ENCODE results near the gene CARD11. TPM values are rescaled to one million over a fixed set of nuclear protein-coding genes. Genes with fewer than 3 reads are reported as not detected.

CARD11 gene
- total and polyA plus RNA-seq, 2 experiments from 2014 or later, result 17.7 to 29.0 TPM

GRCh38 chr7:2981103-2981480 is 62.6 kb downstream of the CARD11 start:
- Mint-ChIP-seq H3K4me3 (no peak overlapping the region), H3K36me3 (ENCODE audit: low read depth) (no peaks in the 10 kb centered on the region; the same call in 2 of the 3 replicates), H3K27me3 (ENCODE audit: insufficient read depth, low read depth, poor library complexity) (peaks cover 15% of the 10 kb centered on the region), H3K4me1 (peaks cover 20% of the 10 kb centered on the region), H3K27ac (no peak overlapping the region), H3K9me3 (no peaks in the 10 kb centered on the region; the same call in 2 of the 3 replicates)
- Histone ChIP-seq H2AFZ (no peak overlapping the region), H3K79me2 (replicated peaks; ENCODE audit: insufficient read depth) (no peaks in the 10 kb centered on the region), H4K20me1 (replicated peaks; ENCODE audit: insufficient read depth) (no peaks in the 10 kb centered on the region; the same call in 1 of the 2 replicates), H3K27ac (ENCODE audit: low read depth) (no peak overlapping the region), H3K36me3 (ENCODE audit: insufficient read depth) (no peaks in the 10 kb centered on the region), H3K4me2 (no peak overlapping the region), H3K4me1 (ENCODE audit: insufficient read depth) (peaks cover 15% of the 10 kb centered on the region), H3K9me2 (ENCODE audit: insufficient read depth) (no peaks in the 10 kb centered on the region), H3F3A (replicated peaks; ENCODE audit: low read depth) (no peaks in the 10 kb centered on the region), H3K4me3 (no peak overlapping the region), H3K27me3 (ENCODE audit: insufficient read depth) (no peaks in the 10 kb centered on the region)
- TF ChIP-seq CREB1 (CRISPR knock-in tag; IDR thresholded peaks at IDR 0.05; ENCODE audit: low read depth), result no peak
- no peak for TF ChIP-seq CTCF (conservative IDR thresholded peaks at IDR 0.05; ENCODE audit: low read depth in 2 of 2)
- no peak for TF ChIP-seq STAT1 (IDR thresholded peaks at IDR 0.05; ENCODE audit: unreplicated experiment)
- TF ChIP-seq ZNF114 (CRISPR knock-in tag; IDR thresholded peaks at IDR 0.05), result no peak
- no peak for TF ChIP-seq ZNF331 (CRISPR knock-in tag; IDR thresholded peaks at IDR 0.05; ENCODE audit: low read depth)
- TF ChIP-seq POLR2AphosphoS5 (IDR thresholded peaks at IDR 0.05; ENCODE audit: low read depth), result no peak
- TF ChIP-seq REST (IDR thresholded peaks at IDR 0.05; ENCODE audit: unreplicated experiment), result no peak
- ATAC-seq (no peak), DNase-seq (ENCODE audit: low spot score) (no peak)

DNA sequence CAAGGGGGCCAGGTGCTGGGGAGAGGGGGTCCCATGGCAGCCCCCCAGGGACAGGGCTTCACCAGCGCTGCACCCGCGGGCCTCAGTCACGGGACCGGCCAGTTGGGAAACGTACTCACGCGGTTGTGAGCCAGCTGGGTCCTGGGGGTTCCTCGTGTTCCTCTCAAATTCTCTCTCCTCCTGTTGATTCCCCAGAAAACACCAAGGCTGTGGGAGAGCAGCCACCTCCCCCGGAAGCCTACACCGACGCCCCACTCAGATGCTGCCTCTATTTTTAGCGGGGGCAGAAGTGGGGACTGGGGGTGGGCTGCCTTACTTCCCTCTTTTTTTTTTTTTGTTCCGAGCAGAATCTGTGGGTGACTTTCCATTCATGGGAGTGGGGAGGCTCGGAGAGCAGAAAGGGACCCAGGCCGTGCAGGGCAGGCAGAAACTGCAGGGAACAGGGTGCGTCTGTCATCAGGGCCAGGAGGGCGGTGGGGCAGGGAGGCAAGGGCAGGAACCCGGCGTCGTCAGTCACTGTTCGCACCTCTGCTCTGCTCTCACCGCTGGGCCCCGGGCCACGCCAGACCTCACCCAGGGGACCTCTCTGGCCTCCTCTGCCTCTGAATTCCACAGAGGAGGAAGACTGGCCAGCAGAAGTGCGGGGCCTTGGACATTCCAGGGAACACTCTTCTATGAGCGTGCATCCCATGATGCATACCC is 63.1 kb downstream of the CARD11 start:
- H3K4me1 ChIP-seq (ENCODE audit: insufficient read depth), result peaks cover 15% of the 10 kb centered on the region
- H4K20me1 ChIP-seq (replicated peaks; ENCODE audit: insufficient read depth), result no peaks in the 10 kb centered on the region; the same call in 1 of the 2 replicates
- H3K9me2 ChIP-seq (ENCODE audit: insufficient read depth), result no peaks in the 10 kb centered on the region
- Mint-ChIP-seq H3K36me3 (ENCODE audit: low read depth) (no peaks in the 10 kb centered on the region; the same call in 2 of the 3 replicates), H3K9me3 (no peaks in the 10 kb centered on the region; the same call in 2 of the 3 replicates), H3K4me1 (peaks cover 20% of the 10 kb centered on the region), H3K27ac (no peak overlapping the region), H3K27me3 (ENCODE audit: insufficient read depth, low read depth, poor library complexity) (peaks cover 14% of the 10 kb centered on the region), H3K4me3 (no peak overlapping the region)
- H3K79me2 ChIP-seq (replicated peaks; ENCODE audit: insufficient read depth), result no peaks in the 10 kb centered on the region
- H3K4me3 ChIP-seq, result no peak overlapping the region
- H3K4me2 ChIP-seq, result no peak overlapping the region
- ATAC-seq (no peak), DNase-seq (ENCODE audit: low spot score) (no peak)
- H3K27ac ChIP-seq (ENCODE audit: low read depth), result no peak overlapping the region
- H3K36me3 ChIP-seq (ENCODE audit: insufficient read depth), result no peaks in the 10 kb centered on the region
- no peaks in the 10 kb centered on the region for H3K27me3 ChIP-seq (ENCODE audit: insufficient read depth)
- H2AFZ ChIP-seq, result no peak overlapping the region
- no peaks in the 10 kb centered on the region for H3F3A ChIP-seq (replicated peaks; ENCODE audit: low read depth)
- no peak for TF ChIP-seq ZNF331 (CRISPR knock-in tag; IDR thresholded peaks at IDR 0.05; ENCODE audit: low read depth)
- TF ChIP-seq, protein P1, sequence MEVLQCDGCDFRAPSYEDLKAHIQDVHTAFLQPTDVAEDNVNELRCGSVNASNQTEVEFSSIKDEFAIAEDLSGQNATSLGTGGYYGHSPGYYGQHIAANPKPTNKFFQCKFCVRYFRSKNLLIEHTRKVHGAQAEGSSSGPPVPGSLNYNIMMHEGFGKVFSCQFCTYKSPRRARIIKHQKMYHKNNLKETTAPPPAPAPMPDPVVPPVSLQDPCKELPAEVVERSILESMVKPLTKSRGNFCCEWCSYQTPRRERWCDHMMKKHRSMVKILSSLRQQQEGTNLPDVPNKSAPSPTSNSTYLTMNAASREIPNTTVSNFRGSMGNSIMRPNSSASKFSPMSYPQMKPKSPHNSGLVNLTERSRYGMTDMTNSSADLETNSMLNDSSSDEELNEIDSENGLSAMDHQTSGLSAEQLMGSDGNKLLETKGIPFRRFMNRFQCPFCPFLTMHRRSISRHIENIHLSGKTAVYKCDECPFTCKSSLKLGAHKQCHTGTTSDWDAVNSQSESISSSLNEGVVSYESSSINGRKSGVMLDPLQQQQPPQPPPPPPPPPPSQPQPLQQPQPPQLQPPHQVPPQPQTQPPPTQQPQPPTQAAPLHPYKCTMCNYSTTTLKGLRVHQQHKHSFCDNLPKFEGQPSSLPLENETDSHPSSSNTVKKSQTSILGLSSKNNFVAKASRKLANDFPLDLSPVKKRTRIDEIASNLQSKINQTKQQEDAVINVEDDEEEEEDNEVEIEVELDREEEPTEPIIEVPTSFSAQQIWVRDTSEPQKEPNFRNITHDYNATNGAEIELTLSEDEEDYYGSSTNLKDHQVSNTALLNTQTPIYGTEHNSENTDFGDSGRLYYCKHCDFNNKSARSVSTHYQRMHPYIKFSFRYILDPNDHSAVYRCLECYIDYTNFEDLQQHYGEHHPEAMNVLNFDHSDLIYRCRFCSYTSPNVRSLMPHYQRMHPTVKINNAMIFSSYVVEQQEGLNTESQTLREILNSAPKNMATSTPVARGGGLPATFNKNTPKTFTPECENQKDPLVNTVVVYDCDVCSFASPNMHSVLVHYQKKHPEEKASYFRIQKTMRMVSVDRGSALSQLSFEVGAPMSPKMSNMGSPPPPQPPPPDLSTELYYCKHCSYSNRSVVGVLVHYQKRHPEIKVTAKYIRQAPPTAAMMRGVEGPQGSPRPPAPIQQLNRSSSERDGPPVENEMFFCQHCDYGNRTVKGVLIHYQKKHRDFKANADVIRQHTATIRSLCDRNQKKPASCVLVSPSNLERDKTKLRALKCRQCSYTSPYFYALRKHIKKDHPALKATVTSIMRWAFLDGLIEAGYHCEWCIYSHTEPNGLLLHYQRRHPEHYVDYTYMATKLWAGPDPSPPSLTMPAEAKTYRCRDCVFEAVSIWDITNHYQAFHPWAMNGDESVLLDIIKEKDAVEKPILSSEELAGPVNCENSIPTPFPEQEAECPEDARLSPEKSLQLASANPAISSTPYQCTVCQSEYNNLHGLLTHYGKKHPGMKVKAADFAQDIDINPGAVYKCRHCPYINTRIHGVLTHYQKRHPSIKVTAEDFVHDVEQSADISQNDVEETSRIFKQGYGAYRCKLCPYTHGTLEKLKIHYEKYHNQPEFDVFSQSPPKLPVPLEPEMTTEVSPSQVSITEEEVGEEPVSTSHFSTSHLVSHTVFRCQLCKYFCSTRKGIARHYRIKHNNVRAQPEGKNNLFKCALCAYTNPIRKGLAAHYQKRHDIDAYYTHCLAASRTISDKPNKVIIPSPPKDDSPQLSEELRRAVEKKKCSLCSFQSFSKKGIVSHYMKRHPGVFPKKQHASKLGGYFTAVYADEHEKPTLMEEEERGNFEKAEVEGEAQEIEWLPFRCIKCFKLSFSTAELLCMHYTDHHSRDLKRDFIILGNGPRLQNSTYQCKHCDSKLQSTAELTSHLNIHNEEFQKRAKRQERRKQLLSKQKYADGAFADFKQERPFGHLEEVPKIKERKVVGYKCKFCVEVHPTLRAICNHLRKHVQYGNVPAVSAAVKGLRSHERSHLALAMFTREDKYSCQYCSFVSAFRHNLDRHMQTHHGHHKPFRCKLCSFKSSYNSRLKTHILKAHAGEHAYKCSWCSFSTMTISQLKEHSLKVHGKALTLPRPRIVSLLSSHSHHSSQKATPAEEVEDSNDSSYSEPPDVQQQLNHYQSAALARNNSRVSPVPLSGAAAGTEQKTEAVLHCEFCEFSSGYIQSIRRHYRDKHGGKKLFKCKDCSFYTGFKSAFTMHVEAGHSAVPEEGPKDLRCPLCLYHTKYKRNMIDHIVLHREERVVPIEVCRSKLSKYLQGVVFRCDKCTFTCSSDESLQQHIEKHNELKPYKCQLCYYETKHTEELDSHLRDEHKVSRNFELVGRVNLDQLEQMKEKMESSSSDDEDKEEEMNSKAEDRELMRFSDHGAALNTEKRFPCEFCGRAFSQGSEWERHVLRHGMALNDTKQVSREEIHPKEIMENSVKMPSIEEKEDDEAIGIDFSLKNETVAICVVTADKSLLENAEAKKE (CRISPR knock-in tag; IDR thresholded peaks at IDR 0.05), result no peak
- TF ChIP-seq JUNB (IDR thresholded peaks at IDR 0.05; ENCODE audit: unreplicated experiment), result no peak
- TF ChIP-seq POLR2AphosphoS5 (IDR thresholded peaks at IDR 0.05; ENCODE audit: low read depth), result no peak
- no peak for TF ChIP-seq CREB1 (CRISPR knock-in tag; IDR thresholded peaks at IDR 0.05; ENCODE audit: low read depth)
